ENCODE results near the gene SLC13A3. TPM values are rescaled to one million over a fixed set of nuclear protein-coding genes. Genes with fewer than 3 reads are reported as not detected.

SLC13A3 gene
- total and polyA plus RNA-seq, 4 donors = 1.1 to 2.4 (median 2.0) TPM

- Histone ChIP-seq H3K27ac (ENCODE audit: low read depth in 1 of 2, low read length in 1 of 2) (no peak overlapping the region), H3K4me3 (no peak overlapping the region), H3K4me1 (ENCODE audit: control insufficient read depth in 5 of 5, insufficient read depth in 5 of 5, low read length in 5 of 5) (no peaks in the 10 kb centered on the region), H3K9ac (ENCODE audit: insufficient read depth in 1 of 2, low read length in 2 of 2) (no peak overlapping the region), H3K36me3 (ENCODE audit: control insufficient read depth in 4 of 4, insufficient read depth in 4 of 4, low read length in 4 of 4) (no peaks in the 10 kb centered on the region), H3K27me3 (ENCODE audit: control insufficient read depth in 3 of 3, insufficient read depth in 3 of 3, low read length in 2 of 3) (no peaks in the 10 kb centered on the region), H3K9me3 (ENCODE audit: control insufficient read depth in 4 of 4, insufficient read depth in 3 of 4, low read length in 3 of 4) (no peaks in the 10 kb centered on the region)
- ATAC-seq (ENCODE audit: insufficient read depth, low FRiP score) (no peak), DNase-seq (no peak)
- no peak for TF ChIP-seq CTCF (IDR thresholded peaks at IDR 0.05; ENCODE audit: control extremely low read depth, extremely low read depth)
- WGBS, 2 donors = 61 to 76% methylated on average over 3 of the region's 3 CpGs
These were observed 69.9 kb downstream of the SLC13A3 start for GRCh38 chr20:46581391-46581790.

GRCh38 chr20:46580613-46581205 lies 70.5 kb downstream of the SLC13A3 start:
- whole genome bisulfite sequencing, 2 donors = 93 to 96% methylated on average over 2 of the region's 2 CpGs
- no peak for ATAC-seq (ENCODE audit: insufficient read depth, low FRiP score)

GRCh38 chr20:46578745-46579144 lies 72.5 kb downstream of the SLC13A3 start:
- TF ChIP-seq CTCF (IDR thresholded peaks at IDR 0.05; ENCODE audit: control extremely low read depth, extremely low read depth) = no peak
- Histone ChIP-seq H3K9ac (ENCODE audit: insufficient read depth in 1 of 2, low read length in 2 of 2) (no peak overlapping the region), H3K4me3 (no peak overlapping the region), H3K36me3 (ENCODE audit: control insufficient read depth in 4 of 4, insufficient read depth in 4 of 4, low read length in 4 of 4) (no peaks in the 10 kb centered on the region), H3K4me1 (ENCODE audit: control insufficient read depth in 5 of 5, insufficient read depth in 5 of 5, low read length in 5 of 5) (no peaks in the 10 kb centered on the region), H3K27ac (ENCODE audit: low read depth in 1 of 2, low read length in 1 of 2) (no peak overlapping the region), H3K27me3 (ENCODE audit: control insufficient read depth in 3 of 3, insufficient read depth in 3 of 3, low read length in 2 of 3) (no peaks in the 10 kb centered on the region), H3K9me3 (ENCODE audit: control insufficient read depth in 4 of 4, insufficient read depth in 3 of 4, low read length in 3 of 4) (no peaks in the 10 kb centered on the region)
- 85 to 88% methylated on average over 7 of the region's 7 CpGs for WGBS, 2 donors
- no peak for DNase-seq
- no peak for ATAC-seq (ENCODE audit: insufficient read depth, low FRiP score)

More at GRCh38 chr20:46580613-46581205, 70.5 kb downstream of the SLC13A3 start:
- no peak for DNase-seq
- Histone ChIP-seq H3K27me3 (ENCODE audit: control insufficient read depth in 3 of 3, insufficient read depth in 3 of 3, low read length in 2 of 3) (no peaks in the 10 kb centered on the region), H3K9me3 (ENCODE audit: control insufficient read depth in 4 of 4, insufficient read depth in 3 of 4, low read length in 3 of 4) (no peaks in the 10 kb centered on the region), H3K4me1 (ENCODE audit: control insufficient read depth in 5 of 5, insufficient read depth in 5 of 5, low read length in 5 of 5) (no peaks in the 10 kb centered on the region), H3K27ac (ENCODE audit: low read depth in 1 of 2, low read length in 1 of 2) (no peak overlapping the region), H3K4me3 (no peak overlapping the region), H3K9ac (ENCODE audit: insufficient read depth in 1 of 2, low read length in 2 of 2) (no peak overlapping the region), H3K36me3 (ENCODE audit: control insufficient read depth in 4 of 4, insufficient read depth in 4 of 4, low read length in 4 of 4) (no peaks in the 10 kb centered on the region)
- TF ChIP-seq CTCF (IDR thresholded peaks at IDR 0.05; ENCODE audit: control extremely low read depth, extremely low read depth) = no peak
